ELR (cell line): ENCODE results near the gene TM4SF1.
A peak's percentile ranks its signal among the peaks of the same experiment; 100 is the strongest.

Experiments used
- DNase-seq: peaks from one replicate; pipeline ENCODE4 v3.0.0-alpha.2; 2015; ENCODE audit warnings: low read depth

TM4SF1 gene, protein sequence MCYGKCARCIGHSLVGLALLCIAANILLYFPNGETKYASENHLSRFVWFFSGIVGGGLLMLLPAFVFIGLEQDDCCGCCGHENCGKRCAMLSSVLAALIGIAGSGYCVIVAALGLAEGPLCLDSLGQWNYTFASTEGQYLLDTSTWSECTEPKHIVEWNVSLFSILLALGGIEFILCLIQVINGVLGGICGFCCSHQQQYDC

DNA sequence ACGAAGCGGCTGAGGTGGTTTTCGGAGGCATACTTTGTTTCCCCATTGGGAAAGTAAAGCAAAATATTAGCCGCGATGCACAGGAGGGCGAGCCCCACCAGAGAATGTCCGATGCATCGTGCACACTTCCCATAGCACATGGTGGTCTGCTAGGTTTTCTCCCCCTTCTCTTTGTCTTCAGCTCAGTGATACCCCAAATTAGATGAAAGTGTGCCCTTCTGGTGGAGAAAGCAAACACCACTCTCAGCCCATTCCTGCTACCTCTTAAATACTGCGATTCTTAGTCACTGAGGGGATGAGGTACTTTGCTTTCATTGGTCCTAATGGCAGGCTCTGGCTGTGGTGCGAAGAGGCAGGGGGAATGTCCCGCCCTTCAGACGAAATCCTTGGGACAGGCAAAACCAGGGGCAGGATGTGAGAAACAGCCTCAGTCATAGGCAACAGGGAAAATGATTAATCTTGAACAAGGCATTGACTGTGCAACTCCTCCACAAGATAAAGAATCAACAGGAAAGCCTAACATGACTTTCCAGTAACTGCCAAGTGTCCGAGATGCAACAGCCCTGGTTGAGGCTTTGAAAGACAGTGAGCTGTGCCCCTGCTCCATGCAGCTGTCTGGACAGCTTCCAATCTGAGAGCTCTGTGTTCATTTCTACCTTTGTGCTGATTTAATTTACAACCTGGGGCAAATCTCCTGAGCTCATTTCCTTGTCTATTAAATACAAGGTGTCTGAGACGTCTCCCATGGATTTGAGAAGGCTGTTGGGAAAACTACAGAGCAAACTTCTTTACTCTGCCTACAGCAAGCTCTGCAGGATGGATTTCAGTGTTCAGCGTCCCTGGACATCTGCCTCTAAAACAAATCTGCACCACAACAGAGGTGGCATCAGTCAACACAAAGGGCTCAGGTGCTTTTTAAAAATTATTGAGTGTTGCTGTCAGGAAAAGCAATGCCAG, at the start of gene TM4SF1:
TM4SF1 (minus strand) TSS at position 242 of the 957 bp plus-strand sequence; CDS start at position 140, 102 bp downstream.
- peak; percentile 99 for DNase-seq

DNA sequence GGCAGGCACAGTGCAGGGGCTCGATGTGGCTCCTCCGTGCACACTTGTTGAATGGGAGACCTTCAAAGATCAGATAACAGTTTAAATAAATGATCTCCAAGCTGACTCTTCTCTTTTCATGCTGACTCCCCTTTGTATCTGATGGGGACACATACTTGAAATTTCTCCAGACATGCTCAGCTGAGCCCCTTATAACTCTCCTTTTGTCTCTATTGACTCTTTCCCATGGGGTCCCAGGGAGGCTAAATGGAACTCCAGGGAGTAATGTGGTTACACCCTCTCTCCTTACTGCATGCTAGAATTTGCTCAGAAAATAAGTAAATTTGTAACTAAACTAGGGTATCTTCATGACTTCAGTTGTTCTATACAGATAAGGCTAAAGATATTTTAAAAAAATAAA, 48.9 kb upstream of the TM4SF1 start:
- no peak for DNase-seq

DNA sequence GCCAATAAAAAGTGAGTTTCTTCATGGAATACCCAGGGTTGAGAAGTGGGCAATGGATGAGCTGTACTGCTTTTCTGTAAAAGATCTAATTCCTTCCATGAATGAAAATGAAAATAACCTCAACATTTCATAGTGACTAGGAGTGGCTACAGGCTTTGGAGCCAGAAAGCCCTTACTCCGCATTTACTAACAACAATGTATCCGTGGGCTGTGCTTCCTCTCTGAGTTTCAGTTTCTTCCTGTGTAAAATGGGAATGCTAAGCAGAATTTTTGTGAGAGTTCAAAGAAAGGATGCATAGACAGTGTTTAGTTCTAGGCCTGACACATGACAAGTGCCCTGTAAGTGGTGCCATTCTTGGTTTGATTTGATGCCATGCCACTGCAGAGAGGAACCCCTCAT, 47.5 kb upstream of the TM4SF1 start:
- DNase-seq = no peak

DNA sequence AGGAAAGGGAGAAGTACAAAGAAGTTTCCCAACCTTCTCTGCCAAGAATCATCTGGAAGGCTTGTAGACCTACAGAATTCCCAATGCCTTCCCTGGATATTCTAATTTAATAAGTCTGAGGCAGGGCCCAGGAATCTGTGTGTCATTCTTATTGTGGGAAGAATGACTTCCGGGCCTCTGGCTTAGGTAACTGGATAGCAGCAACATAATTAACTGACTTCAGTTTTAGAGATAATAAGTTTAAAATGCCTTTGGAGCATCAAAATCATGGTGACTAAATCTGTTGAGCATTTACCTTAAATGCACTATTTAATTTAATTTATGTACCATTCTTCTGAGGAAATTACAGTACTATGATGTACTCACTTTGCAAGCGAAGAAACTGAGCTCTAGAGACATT, 44.3 kb upstream of the TM4SF1 start:
- peak; percentile 46 for DNase-seq

DNA sequence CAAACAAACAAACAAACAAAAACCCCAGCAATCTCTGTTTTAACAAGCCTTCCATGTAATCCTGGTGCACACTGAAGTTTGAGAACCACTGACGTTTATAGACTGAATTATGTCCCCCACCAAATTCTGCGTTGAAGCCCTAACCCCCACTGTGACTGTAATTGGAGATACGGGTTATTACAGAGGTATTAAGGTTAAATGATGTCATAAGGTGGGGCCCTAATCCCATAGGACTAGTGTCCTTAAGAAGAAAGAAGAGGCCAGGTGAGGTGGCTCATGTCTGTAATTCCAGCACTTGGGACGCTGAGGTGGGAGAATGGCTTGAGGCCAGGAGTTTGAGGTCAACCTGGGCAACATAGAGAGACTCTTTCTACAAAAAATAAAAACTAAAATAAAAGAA, 42.4 kb upstream of the TM4SF1 start:
- no peak for DNase-seq

DNA sequence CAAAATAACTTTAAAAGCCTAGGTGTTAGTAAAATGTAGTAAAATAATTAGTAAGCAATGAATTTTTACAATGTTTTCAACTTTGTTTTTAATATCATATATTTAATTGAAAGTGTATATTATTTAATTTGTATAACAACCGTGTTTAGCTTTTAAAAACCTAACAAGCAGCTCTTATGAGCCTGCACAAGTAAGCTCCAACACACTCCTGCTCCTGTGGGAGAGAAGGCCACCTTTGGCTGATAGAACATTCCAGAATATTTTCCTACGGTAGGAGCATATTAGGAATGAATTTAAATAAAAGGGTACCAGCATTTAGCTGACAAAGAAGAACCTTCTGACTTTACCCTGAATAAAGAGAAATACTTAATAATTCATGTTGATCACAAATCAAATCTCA, 40.3 kb upstream of the TM4SF1 start:
- DNase-seq = no peak

DNA sequence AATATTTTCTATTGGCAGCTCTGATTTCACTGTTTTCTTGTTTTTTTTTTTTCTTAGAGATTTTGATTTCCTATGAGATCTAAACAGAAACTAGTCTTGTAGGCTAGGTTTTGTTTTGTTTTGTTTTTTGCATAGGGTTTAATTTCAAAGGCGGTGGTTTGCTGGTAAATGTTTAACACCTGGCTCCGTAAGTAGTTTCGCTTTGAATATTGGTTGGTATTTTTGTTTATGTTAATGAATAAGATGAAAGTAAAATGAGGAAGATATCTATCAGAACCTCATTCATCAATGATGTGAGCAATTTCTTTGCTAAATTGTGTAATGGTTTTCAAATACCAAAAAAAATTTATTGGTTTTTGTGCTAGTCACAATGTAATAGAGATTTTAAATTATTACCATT, 39.7 kb upstream of the TM4SF1 start:
- no peak for DNase-seq

DNA sequence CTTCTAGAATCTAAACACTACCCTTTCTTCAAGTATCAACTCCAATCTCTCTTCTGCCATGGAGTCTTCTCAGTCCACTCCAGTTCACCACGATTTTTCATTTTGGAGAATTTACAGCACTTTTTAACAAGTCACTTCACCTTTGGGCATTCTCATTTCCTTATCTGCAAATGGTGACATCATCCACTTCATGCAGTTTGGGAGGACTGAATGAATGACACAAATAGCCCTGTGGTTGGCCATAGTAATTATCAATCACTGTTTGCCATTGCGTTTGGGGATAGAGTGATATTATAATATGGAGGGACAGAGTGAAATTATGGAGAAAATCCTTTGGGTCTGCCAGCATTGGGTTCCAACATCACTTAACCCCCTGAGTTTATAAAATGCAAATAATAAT, 38.0 kb upstream of the TM4SF1 start:
- no peak for DNase-seq

DNA sequence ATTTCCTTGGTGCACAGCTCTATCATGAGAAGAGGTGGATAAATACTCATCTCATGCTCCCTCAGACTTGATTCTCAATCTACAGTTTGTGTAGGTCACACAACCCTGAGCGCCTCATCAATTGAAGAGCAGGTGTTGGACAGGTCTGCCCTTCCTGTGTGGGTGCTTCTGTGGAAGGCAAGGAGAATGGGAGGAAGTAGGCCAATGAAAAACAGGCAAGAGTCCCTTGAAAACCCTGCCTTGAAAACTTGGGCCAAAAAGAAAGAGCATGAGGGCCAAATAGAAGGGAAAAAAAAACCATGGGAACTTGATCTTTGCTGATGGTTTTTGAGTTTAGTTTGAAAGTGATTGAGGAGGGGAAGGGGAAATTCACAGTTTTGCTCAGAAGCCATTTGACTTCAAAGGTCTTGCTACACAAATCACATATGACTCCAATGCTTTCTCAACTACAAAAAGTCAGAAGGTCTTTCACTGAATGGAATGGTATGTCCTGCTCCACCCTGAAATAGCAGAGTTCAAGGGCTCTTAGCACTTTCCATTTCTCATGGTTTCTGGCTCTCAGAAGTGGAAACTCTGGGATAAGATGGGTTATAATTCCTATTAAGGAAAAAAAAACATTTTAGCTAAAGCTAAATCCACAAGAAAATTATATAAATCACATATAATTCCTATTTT, 37.2 kb upstream of the TM4SF1 start:
- DNase-seq = no peak

DNA sequence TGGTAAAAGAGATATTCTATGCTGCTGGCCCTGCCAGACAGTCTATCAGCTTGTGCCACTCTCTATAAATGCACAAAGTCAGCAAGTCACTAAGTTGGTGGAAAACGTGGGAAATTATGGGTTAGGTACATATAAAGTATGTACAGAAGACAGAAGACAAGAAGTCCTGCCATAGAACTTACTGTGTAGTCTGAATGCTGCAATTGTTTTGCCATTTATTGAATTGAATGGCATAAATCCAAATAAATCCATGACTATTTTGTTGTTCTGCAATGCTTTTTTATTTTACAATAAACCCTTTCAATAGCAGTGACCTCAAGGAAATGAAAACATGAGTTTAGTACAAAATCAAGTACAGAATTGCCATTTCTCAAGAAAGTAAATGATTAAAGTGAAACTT, 34.1 kb upstream of the TM4SF1 start:
- no peak for DNase-seq

DNA sequence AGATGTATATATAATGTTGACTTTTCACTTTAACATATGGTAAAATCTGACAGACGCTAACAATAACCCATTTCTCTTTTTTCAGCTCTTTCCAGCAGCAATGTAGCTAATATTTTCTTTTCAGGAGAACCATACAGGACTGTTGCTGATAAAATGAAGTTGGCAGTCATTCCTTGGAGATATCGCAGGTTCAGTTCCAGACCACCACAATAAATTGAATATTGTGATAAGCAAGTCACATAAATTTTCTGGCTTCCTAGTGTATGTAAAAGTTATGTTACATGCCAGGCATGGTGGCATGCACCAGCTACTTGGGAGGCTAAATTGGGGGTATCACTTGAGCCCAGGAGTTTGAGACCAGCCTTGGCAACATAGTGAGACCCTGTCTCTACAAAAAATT, 31.9 kb upstream of the TM4SF1 start:
- no peak for DNase-seq

DNA sequence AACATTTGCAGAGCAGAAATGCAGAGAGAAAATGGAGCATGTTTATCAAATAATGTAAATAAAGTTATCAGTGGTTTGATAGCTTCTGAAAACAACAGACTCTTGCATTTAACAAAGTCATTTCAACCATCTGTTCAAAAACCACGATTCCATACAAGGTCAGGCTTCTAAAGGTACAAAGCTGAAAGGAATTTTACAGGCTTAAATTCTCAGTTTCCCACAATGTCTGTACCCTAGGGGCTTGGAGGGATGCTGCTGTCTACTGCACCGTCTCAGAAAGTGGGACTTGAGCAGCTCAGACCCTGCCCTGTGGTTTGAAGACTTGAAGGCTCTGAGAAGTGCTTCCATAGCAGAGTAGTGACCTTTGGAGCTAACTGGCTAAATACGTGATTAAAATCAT, 30.4 kb upstream of the TM4SF1 start:
- no peak for DNase-seq

DNA sequence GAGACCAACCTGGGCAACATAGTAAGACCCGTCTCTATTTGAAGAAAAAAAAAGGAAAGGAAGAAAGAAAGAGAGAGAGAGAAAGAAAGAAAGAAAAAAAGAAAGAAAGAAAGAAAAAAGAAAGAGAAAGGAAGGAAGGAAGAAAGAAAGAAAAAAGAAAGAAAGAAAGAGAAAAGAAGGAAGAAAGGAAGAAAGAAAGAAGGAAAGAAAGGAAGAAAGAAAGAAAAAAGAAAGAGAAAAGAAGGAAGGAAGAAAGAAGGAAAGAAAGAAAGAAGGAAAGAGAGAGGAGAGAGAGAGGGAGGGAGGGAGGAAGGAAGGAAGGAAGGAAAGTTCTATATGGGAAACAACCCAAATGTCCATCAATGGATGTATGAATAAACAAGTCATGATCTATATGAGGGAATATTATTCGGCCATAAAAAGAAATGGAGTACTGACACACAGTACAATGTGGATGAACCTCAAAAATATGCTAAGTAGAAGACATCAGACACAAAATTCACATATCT, 28.8 kb upstream of the TM4SF1 start:
- DNase-seq = no peak

DNA sequence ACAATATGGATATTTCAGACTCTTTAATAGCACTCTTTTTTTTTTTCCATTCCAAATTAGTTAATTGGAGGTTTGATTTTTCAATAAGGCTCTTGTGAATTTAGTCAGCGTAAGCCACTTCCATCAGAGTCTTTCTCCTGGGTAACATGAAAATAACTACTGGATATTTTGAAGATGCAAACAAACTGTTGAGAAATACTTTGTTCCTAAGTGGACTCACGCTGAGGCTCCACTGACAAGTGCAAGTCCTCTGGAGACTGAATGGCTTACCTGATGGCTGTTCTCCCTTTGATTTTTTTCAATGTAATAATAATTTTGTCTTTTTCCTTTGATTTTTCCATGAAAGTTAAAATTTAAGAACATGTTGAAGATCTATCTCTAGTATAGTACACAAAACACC, 26.0 kb upstream of the TM4SF1 start:
- no peak for DNase-seq

DNA sequence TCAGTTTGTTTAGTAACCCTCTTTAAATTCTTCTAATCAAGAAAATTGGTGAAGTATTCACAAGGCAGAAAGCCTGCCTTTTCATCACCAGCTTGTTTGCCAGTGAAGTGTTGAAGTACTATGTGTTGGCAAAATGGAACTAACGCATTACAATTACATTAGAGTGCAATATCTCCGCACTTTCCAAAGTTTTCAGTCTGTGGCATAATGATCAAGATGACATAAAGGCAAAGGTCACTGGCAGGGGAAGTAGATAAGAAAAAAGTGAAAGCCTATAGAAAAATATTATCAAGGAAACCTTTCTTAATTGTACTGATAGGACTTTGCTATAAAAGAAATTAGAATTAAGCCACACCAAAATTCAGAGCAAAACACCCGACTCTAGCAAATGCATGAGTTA, 25.0 kb upstream of the TM4SF1 start:
- no peak for DNase-seq

DNA sequence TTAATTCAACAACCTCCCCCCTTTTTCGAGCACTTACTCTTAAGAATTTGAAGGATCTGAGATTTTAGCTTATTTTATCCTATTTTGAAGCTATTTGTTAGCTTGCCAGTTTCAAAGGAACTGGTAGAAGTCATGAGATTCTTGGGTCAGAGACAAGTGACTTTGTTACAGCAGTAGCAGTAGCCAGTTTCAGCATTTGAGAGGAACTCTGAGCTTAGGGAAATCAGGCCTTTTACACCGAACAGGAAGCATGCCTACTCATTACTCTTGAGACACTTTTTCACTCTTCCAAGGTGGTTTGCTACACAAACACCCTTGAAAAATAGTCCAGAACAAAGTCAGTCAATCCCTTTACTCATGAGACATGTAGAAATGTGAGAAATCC, 24.5 kb upstream of the TM4SF1 start:
- DNase-seq = no peak

DNA sequence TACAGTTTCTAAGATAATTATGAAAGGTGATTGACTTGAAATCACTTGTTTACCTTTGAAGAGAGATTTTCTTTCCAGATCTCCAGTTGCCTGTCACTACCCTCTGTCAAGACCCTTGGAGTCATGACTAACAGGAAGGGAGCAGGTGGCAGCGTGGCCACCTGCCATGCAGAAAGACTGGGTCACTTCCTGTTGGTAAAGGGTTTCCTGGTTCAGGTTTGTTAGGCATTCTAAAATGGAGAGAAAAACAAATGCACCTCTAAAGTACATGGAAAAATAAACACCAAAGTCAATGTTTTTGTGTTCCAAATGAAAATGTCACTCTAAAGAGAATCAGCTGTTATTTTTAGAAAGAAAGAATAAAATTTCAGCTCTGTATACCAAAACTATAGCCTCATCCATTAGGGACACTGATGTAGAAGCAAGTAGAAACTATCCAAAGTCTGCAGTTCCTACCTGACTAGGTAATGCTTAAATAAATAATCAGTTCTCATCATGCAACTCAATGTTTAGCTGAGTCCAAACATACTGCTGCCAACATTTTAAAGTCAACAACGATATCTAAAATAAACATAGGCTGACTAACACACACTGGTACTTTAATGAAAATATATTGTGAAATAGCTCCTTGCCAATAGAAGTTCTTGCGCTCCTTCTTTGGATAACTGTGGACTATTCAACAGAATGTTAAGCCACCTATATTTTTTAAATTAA, 23.9 kb upstream of the TM4SF1 start:
- DNase-seq = peak; percentile 62

DNA sequence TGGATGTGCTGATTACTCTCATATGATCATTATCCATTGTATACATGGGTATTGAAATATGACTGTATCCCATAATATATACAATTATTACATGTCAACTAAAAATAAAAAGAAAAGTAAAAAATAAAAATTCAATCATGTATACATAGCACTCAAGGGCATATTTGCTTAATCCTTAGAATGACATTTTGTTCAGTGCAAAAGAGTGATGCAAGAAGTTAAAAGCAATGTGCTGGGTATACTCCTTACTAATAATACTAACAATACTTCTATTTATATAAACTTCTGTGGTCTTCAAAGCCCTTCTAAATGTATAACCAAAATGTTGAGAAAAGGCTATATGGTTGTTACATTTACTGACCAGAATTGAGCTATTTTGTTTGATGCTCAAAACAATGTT, 23.2 kb upstream of the TM4SF1 start:
- no peak for DNase-seq

DNA sequence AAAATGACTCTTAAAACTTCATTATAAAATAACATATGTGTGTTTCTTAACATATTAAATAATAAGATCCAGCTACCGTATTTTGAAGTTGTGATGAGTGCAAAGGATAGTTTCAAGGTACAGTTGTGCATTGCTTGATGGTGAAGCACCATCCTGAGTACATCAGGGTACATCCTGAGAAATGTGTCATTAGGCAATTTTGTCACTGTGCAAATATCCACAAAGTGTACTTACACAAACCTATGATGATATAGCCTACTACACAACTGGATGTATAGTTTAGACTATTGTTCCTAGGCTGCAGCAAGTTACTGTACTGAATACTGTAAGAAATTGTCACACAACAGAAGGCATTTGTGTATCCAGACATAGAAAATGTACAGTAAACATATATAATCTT, 20.8 kb upstream of the TM4SF1 start:
- no peak for DNase-seq

DNA sequence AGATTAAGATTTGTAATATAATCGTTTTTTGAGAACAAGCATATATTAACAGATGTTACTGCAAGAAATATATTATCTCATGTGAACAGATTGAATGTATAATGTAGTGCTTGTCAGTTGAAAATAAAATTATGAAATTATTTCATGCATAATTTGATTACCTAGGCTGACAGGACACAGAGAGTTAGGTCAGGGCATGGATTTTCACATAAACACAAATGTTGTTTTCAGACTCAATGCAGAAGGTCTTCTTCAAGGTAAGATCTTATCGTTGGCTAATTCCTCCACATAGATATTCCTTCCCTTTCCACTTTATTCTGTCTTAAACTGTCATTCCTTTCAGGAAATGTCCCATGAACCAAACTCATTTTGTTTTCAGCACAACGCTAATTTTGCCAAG, 20.1 kb upstream of the TM4SF1 start:
- DNase-seq = no peak

DNA sequence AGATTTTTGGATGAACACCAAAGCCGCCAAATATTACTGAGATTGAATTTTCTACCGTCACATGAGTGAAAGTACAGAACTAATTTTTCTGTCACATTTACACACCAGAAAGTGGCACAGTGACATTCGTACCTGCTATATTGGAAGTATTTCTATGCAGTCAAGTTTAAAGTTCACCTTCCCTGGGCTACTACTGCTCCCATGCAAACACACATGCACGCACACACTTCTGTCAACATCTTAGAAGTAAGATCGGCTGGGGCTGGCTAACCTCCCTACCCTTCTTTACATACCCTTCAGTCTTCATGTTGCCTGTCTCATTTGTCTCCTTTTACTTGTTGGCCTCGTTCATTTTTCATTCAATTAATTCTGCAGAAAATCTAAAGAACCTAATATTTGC, 19.0 kb upstream of the TM4SF1 start:
- no peak for DNase-seq
